ENCODE data around the gene LRP8.
A peak's percentile ranks its signal among the peaks of the same experiment; 100 is the strongest.

Gene LRP8

GRCh38 chr1:53332186-53332564 is 4.3 kb upstream of the LRP8 start:
- Histone ChIP-seq H3K9ac (ENCODE audit: low read depth, low read length, poor library complexity) (no peak overlapping the region), H3K4me1 (ENCODE audit: control insufficient read depth in 2 of 2, insufficient read depth in 1 of 2, low read depth in 1 of 2, low read length in 2 of 2) (peaks cover 5 to 7% of the 10 kb centered on the region in 2 donors), H3K18ac (ENCODE audit: low read length) (peak overlapping the region; percentile 60), H4K91ac (ENCODE audit: low read depth, low read length, poor library complexity) (no peak overlapping the region), H3K9me3 (replicated peaks in 1 of 2; ENCODE audit: control insufficient read depth in 2 of 2, insufficient read depth in 1 of 2, low read depth in 1 of 2, low read length in 2 of 2) (no peaks in the 10 kb centered on the region), H2BK120ac (ENCODE audit: low read depth, low read length) (no peak overlapping the region), H3K14ac (ENCODE audit: low read length) (peak overlapping the region; percentile 84), H3K36me3 (replicated peaks in 1 of 2; ENCODE audit: control insufficient read depth in 2 of 2, insufficient read depth in 2 of 2, low read length in 2 of 2) (no peaks in the 10 kb centered on the region), H3K27ac (replicated peaks; ENCODE audit: low read length) (no peak overlapping the region), H3K27me3 (ENCODE audit: control insufficient read depth in 3 of 3, insufficient read depth in 3 of 3, low read depth in 1 of 3, low read length in 3 of 3) (peaks cover 0 to 15% (median 0%) of the 10 kb centered on the region in 3 experiments), H3K4me3 (ENCODE audit: low read length in 2 of 2) (no peak overlapping the region), H3K4ac (ENCODE audit: low read length) (no peak overlapping the region), H2AFZ (ENCODE audit: low read length) (no peak overlapping the region), H3K23ac (ENCODE audit: low read depth, low read length, poor library complexity) (no peak overlapping the region), H3K79me1 (ENCODE audit: low read depth, low read length) (no peaks in the 10 kb centered on the region), H2BK15ac (ENCODE audit: low read length) (peak overlapping the region; percentile 38), H2BK5ac (ENCODE audit: low read length) (peak overlapping the region; percentile 10), H4K8ac (ENCODE audit: low read depth, low read length) (no peak overlapping the region), H2BK12ac (ENCODE audit: low read length) (no peak overlapping the region), H3K4me2 (ENCODE audit: insufficient read depth, low read length, poor library complexity, severe bottlenecking) (no peak overlapping the region), H2AK5ac (ENCODE audit: low read depth, low read length) (no peak overlapping the region)
- DNase-seq (ENCODE audit: low spot score) = no peak
- WGBS, 2 donors (ENCODE audit: extremely low coverage in 2 of 2, insufficient read length in 2 of 2, insufficient replicate concordance in 1 of 2) = no CpG with 5 or more reads among the region's 3 CpGs

GRCh38 chr1:53331446-53332185 is 3.7 kb upstream of the LRP8 start:
- peak overlapping the region; percentile 38 for H2BK15ac ChIP-seq (ENCODE audit: low read length)
- DNase-seq (ENCODE audit: low spot score) = no peak

DNA sequence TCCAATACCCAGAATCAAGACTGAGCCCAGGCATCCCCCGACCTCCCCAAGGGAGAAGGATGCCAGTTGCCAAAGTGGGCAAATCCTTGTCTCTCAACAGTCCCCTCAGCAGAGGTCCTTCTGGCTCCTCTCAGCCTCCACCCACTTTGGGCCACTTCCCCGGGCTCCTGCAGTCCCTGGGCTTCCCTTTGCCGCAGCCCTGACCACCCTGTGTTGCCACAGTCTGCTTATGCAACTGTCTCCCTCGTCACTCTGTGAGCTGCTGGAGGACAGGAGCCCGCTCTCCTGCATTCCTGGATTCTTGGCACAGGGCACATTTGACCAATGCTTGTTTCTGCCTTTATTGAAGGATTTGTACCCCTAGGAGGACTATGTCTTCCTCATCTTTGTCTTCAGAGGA is 2.9 kb upstream of the LRP8 start:
- peaks cover 0 to 15% (median 0%) of the 10 kb centered on the region in 3 experiments for H3K27me3 ChIP-seq (ENCODE audit: control insufficient read depth in 3 of 3, insufficient read depth in 3 of 3, low read depth in 1 of 3, low read length in 3 of 3)
- no peak overlapping the region for H3K14ac ChIP-seq (ENCODE audit: low read length)
- WGBS, 2 donors (ENCODE audit: extremely low coverage in 2 of 2, insufficient read length in 2 of 2, insufficient replicate concordance in 1 of 2) = no CpG with 5 or more reads among the region's 5 CpGs
- no peak overlapping the region for H3K4me3 ChIP-seq (ENCODE audit: low read length in 2 of 2)
- H2AFZ ChIP-seq (ENCODE audit: low read length) = no peak overlapping the region
- no peak overlapping the region for H2AK5ac ChIP-seq (ENCODE audit: low read depth, low read length)
- H2BK120ac ChIP-seq (ENCODE audit: low read depth, low read length) = no peak overlapping the region
- H3K4ac ChIP-seq (ENCODE audit: low read length) = no peak overlapping the region
- H3K79me1 ChIP-seq (ENCODE audit: low read depth, low read length) = no peaks in the 10 kb centered on the region
- no peak overlapping the region for H3K27ac ChIP-seq (replicated peaks; ENCODE audit: low read length)
- no peak overlapping the region for H3K23ac ChIP-seq (ENCODE audit: low read depth, low read length, poor library complexity)
- H2BK15ac ChIP-seq (ENCODE audit: low read length) = no peak overlapping the region
- H3K18ac ChIP-seq (ENCODE audit: low read length) = peak overlapping the region; percentile 19
- H3K9ac ChIP-seq (ENCODE audit: low read depth, low read length, poor library complexity) = no peak overlapping the region
- H3K4me1 ChIP-seq (ENCODE audit: control insufficient read depth in 2 of 2, insufficient read depth in 1 of 2, low read depth in 1 of 2, low read length in 2 of 2) = peaks cover 7 to 8% of the 10 kb centered on the region in 2 donors
- DNase-seq (ENCODE audit: low spot score) = no peak
- no peak overlapping the region for H4K8ac ChIP-seq (ENCODE audit: low read depth, low read length)
- H3K36me3 ChIP-seq (replicated peaks in 1 of 2; ENCODE audit: control insufficient read depth in 2 of 2, insufficient read depth in 2 of 2, low read length in 2 of 2) = no peaks in the 10 kb centered on the region
- H2BK12ac ChIP-seq (ENCODE audit: low read length) = no peak overlapping the region
- H4K91ac ChIP-seq (ENCODE audit: low read depth, low read length, poor library complexity) = no peak overlapping the region
- H3K4me2 ChIP-seq (ENCODE audit: insufficient read depth, low read length, poor library complexity, severe bottlenecking) = no peak overlapping the region
- no peak overlapping the region for H2BK5ac ChIP-seq (ENCODE audit: low read length)
- no peaks in the 10 kb centered on the region for H3K9me3 ChIP-seq (replicated peaks in 1 of 2; ENCODE audit: control insufficient read depth in 2 of 2, insufficient read depth in 1 of 2, low read depth in 1 of 2, low read length in 2 of 2)

More at GRCh38 chr1:53331446-53332185, 3.7 kb upstream of the LRP8 start:
- Histone ChIP-seq H3K27ac (replicated peaks; ENCODE audit: low read length) (no peak overlapping the region), H2AFZ (ENCODE audit: low read length) (no peak overlapping the region), H4K8ac (ENCODE audit: low read depth, low read length) (no peak overlapping the region), H3K23ac (ENCODE audit: low read depth, low read length, poor library complexity) (no peak overlapping the region), H4K91ac (ENCODE audit: low read depth, low read length, poor library complexity) (no peak overlapping the region), H2BK12ac (ENCODE audit: low read length) (no peak overlapping the region), H3K14ac (ENCODE audit: low read length) (peak overlapping the region; percentile 84), H3K4me1 (ENCODE audit: control insufficient read depth in 2 of 2, insufficient read depth in 1 of 2, low read depth in 1 of 2, low read length in 2 of 2) (peaks cover 5 to 7% of the 10 kb centered on the region in 2 donors), H3K9ac (ENCODE audit: low read depth, low read length, poor library complexity) (no peak overlapping the region), H3K79me1 (ENCODE audit: low read depth, low read length) (no peaks in the 10 kb centered on the region), H3K9me3 (replicated peaks in 1 of 2; ENCODE audit: control insufficient read depth in 2 of 2, insufficient read depth in 1 of 2, low read depth in 1 of 2, low read length in 2 of 2) (no peaks in the 10 kb centered on the region), H3K4ac (ENCODE audit: low read length) (no peak overlapping the region), H3K18ac (ENCODE audit: low read length) (peak overlapping the region; percentile 60), H2BK120ac (ENCODE audit: low read depth, low read length) (no peak overlapping the region), H2BK5ac (ENCODE audit: low read length) (peak overlapping the region; percentile 10), H3K36me3 (replicated peaks in 1 of 2; ENCODE audit: control insufficient read depth in 2 of 2, insufficient read depth in 2 of 2, low read length in 2 of 2) (no peaks in the 10 kb centered on the region), H2AK5ac (ENCODE audit: low read depth, low read length) (no peak overlapping the region), H3K4me2 (ENCODE audit: insufficient read depth, low read length, poor library complexity, severe bottlenecking) (no peak overlapping the region), H3K27me3 (ENCODE audit: control insufficient read depth in 3 of 3, insufficient read depth in 3 of 3, low read depth in 1 of 3, low read length in 3 of 3) (peaks cover 0 to 15% (median 0%) of the 10 kb centered on the region in 3 experiments), H3K4me3 (ENCODE audit: low read length in 2 of 2) (no peak overlapping the region)
- WGBS, 2 donors (ENCODE audit: extremely low coverage in 2 of 2, insufficient read length in 2 of 2, insufficient replicate concordance in 1 of 2) = no CpG with 5 or more reads among the region's 7 CpGs

Data from neuronal stem cell (in vitro differentiated cells).